Hematopoietic multipotent progenitor cell (in vitro differentiated cells): Measurements from ENCODE around the gene SPG7. TPM values are rescaled to one million over a fixed set of nuclear protein-coding genes. Genes with fewer than 3 reads are reported as not detected.
"Not testable (repeated sequence)": the region's sequence is repeated elsewhere in the genome, so short reads cannot be mapped to it uniquely, and the experiment has no call there.

ENCODE experiments used
- DNase-seq, 3 donors: peaks; one replicate each; pipeline ENCODE4 v3.0.0-alpha.2; 2011 to 2015; ENCODE audit warnings: low read depth in 2 of 3, low spot score in 2 of 3
- total RNA-seq: library from RNA; depleted of rRNA; stranded (reverse); fragments of >200 nt; gene quantifications from one replicate; pipeline ENCODE4 v1.2.3, GENCODE V29; 2012

Gene SPG7
- total RNA-seq, 1 donor = 132 TPM

GRCh38 chr16:89574681-89575246 lies 66.6 kb downstream of the SPG7 start:
- peak in 2 of 3 donors; percentile 64 to 70 for DNase-seq

- DNase-seq = no peak
These were observed 67.3 kb downstream of the SPG7 start, which contains the start of gene CPNE7 for GRCh38 chr16:89575247-89576152. Gene CPNE7 (plus strand): TSS chr16:89575758. CDS start chr16:89575898, 140 bp downstream.

- DNase-seq = no peak
These were observed 68.2 kb downstream of the SPG7 start for GRCh38 chr16:89576153-89577054.

- no peak for DNase-seq
These were observed 69.0 kb downstream of the SPG7 start for GRCh38 chr16:89577055-89577759.

- DNase-seq = no peak
These were observed 71.1 kb downstream of the SPG7 start for GRCh38 chr16:89579351-89579750.

GRCh38 chr16:89581045-89581695 lies 73.0 kb downstream of the SPG7 start:
- DNase-seq = no peak

- DNase-seq = no peak
These were observed 73.8 kb downstream of the SPG7 start for GRCh38 chr16:89581861-89582563.

GRCh38 chr16:89582614-89583196 lies 74.5 kb downstream of the SPG7 start:
- no peak for DNase-seq

- DNase-seq = no peak
These were observed 75.1 kb downstream of the SPG7 start for GRCh38 chr16:89583197-89583894.

- DNase-seq = no peak
These were observed 75.9 kb downstream of the SPG7 start for GRCh38 chr16:89583895-89584644.

- no peak for DNase-seq
These were observed 76.8 kb downstream of the SPG7 start for GRCh38 chr16:89584768-89585549.

- no peak for DNase-seq
These were observed 78.0 kb downstream of the SPG7 start for GRCh38 chr16:89586218-89586617.

- DNase-seq = no peak
These were observed 78.7 kb downstream of the SPG7 start for GRCh38 chr16:89586853-89587252.

GRCh38 chr16:89587676-89588075 lies 79.5 kb downstream of the SPG7 start:
- not testable (repeated sequence) for DNase-seq

- DNase-seq = no peak
These were observed 80.4 kb downstream of the SPG7 start for GRCh38 chr16:89588413-89589109.

GRCh38 chr16:89589241-89589926 lies 81.2 kb downstream of the SPG7 start:
- DNase-seq = no peak
